GDM1 (cell line): ENCODE data around the gene GYG2.

Experiments used
- DNase-seq: peaks from one replicate; lab custom pipeline; 2025; lab: John Stamatoyannopoulos, UW

Gene GYG2

GRCh38 chrX:2817036-2817435, 11.7 kb upstream of the GYG2 start:
- no peak for DNase-seq

GRCh38 chrX:2819345-2820135, 9.2 kb upstream of the GYG2 start:
- DNase-seq: no peak

GRCh38 chrX:2820136-2820771, 8.5 kb upstream of the GYG2 start:
- no peak for DNase-seq

- DNase-seq: no peak
These were observed 4.8 kb upstream of the GYG2 start for GRCh38 chrX:2823795-2824386.

GRCh38 chrX:2824886-2825285, 3.8 kb upstream of the GYG2 start:
- no peak for DNase-seq

- DNase-seq: no peak
These were observed 255 bp downstream of the GYG2 start for GRCh38 chrX:2828959-2829411.

- no peak for DNase-seq
These were observed 928 bp downstream of the GYG2 start for GRCh38 chrX:2829469-2830246.

- no peak for DNase-seq
These were observed 2.9 kb downstream of the GYG2 start for GRCh38 chrX:2831471-2832228.

- DNase-seq: no peak
These were observed 9.2 kb downstream of the GYG2 start for GRCh38 chrX:2837961-2838360.

GRCh38 chrX:2840961-2841360, 12.2 kb downstream of the GYG2 start:
- no peak for DNase-seq

- DNase-seq: no peak
These were observed 12.8 kb downstream of the GYG2 start for GRCh38 chrX:2841537-2841936.

- DNase-seq: no peak
These were observed 18.3 kb downstream of the GYG2 start for GRCh38 chrX:2846992-2847391.

- DNase-seq: no peak
These were observed 20.2 kb downstream of the GYG2 start for GRCh38 chrX:2848871-2849301.

GRCh38 chrX:2854918-2855317, 26.2 kb downstream of the GYG2 start:
- no peak for DNase-seq

GRCh38 chrX:2855761-2856160, 27.0 kb downstream of the GYG2 start:
- no peak for DNase-seq

GRCh38 chrX:2857566-2857965, 28.8 kb downstream of the GYG2 start:
- DNase-seq: no peak

- DNase-seq: no peak
These were observed 30.6 kb downstream of the GYG2 start for GRCh38 chrX:2859197-2859797.

GRCh38 chrX:2862404-2862803, 33.7 kb downstream of the GYG2 start:
- DNase-seq: no peak

- no peak for DNase-seq
These were observed 34.9 kb downstream of the GYG2 start for GRCh38 chrX:2863646-2864045.

GRCh38 chrX:2867206-2867605, 38.5 kb downstream of the GYG2 start:
- DNase-seq: no peak

GRCh38 chrX:2870650-2871049, 41.9 kb downstream of the GYG2 start:
- DNase-seq: no peak
